Measurements from ENCODE around the gene CCT5.
A peak's percentile ranks its signal among the peaks of the same experiment; 100 is the strongest.

The CCT5 gene

GRCh38 chr5:10301842-10302610 lies 51.9 kb downstream of the CCT5 start:
- DNase-seq (ENCODE audit: low spot score), result peak; percentile 74

- DNase-seq (ENCODE audit: low spot score), result no peak
These were observed 53.1 kb downstream of the CCT5 start for GRCh38 chr5:10303201-10303600.

- no peak for DNase-seq (ENCODE audit: low spot score)
These were observed 53.7 kb downstream of the CCT5 start for GRCh38 chr5:10303699-10304170.

GRCh38 chr5:10304932-10305331 lies 54.9 kb downstream of the CCT5 start:
- DNase-seq (ENCODE audit: low spot score), result peak; percentile 31

GRCh38 chr5:10306114-10306513 lies 56.0 kb downstream of the CCT5 start:
- DNase-seq (ENCODE audit: low spot score), result no peak

GRCh38 chr5:10306806-10307205 lies 56.7 kb downstream of the CCT5 start:
- DNase-seq (ENCODE audit: low spot score), result no peak

GRCh38 chr5:10307206-10308148 lies 57.4 kb downstream of the CCT5 start, which contains the start of gene CMBL:
Gene CMBL (minus strand): TSS chr5:10307902. CDS start chr5:10290762, 17,140 bp downstream.
- DNase-seq (ENCODE audit: low spot score), result peak; percentile 59

GRCh38 chr5:10308844-10309243 lies 58.8 kb downstream of the CCT5 start:
- no peak for DNase-seq (ENCODE audit: low spot score)

GRCh38 chr5:10310066-10310779 lies 60.1 kb downstream of the CCT5 start:
- DNase-seq (ENCODE audit: low spot score), result peak; percentile 88

- peak; percentile 42 for DNase-seq (ENCODE audit: low spot score)
These were observed 60.9 kb downstream of the CCT5 start for GRCh38 chr5:10310835-10311570.

GRCh38 chr5:10311595-10312425 lies 61.7 kb downstream of the CCT5 start:
- no peak for DNase-seq (ENCODE audit: low spot score)

- no peak for DNase-seq (ENCODE audit: low spot score)
These were observed 65.1 kb downstream of the CCT5 start for GRCh38 chr5:10315201-10315600.
